Left lung (tissue), 10 donors: Measurements from ENCODE around the gene KIAA2012. TPM values are rescaled to one million over a fixed set of nuclear protein-coding genes. Genes with fewer than 3 reads are reported as not detected.

Experiments
- ATAC-seq: fragments of 200-7000 bp; cut with Tn5 transposase; one replicate; pipeline ENCODE4 v1.9.1; 2020; ENCODE audit warnings: moderate library complexity
- DNase-seq, 4 donors: peaks; one replicate each; pipeline ENCODE4 v3.0.0-alpha.2; 2013 to 2020
- H3K27ac ChIP-seq, 2 donors: fragments of 200-600 bp; sonication (generic) in 1 of 2; one replicate each; pipeline versions ENCODE4 v1.5.0 to v1.8.0; 2020 to 2021
- H3K27me3 ChIP-seq, 2 donors: fragments of 200-600 bp; sonication (generic) in 1 of 2; one replicate each; pipeline versions ENCODE4 v1.5.0 to v1.8.0; 2020 to 2021
- H3K36me3 ChIP-seq, 2 donors: fragments of 200-600 bp; sonication (generic) in 1 of 2; one replicate each; pipeline versions ENCODE4 v1.5.0 to v1.8.0; 2020 to 2021
- H3K4me1 ChIP-seq, 2 donors: fragments of 200-600 bp; one replicate each; pipeline ENCODE4 v1.8.0; 2021
- H3K4me3 ChIP-seq, 2 donors: fragments of 200-600 bp; sonication (generic) in 1 of 2; one replicate each; pipeline versions ENCODE4 v1.5.0 to v1.8.0; 2020 to 2021; ENCODE audit warnings: mild to moderate bottlenecking in 1 of 2
- H3K9me3 ChIP-seq, 2 donors: fragments of 200-600 bp; sonication (generic) in 1 of 2; one replicate each; pipeline versions ENCODE4 v1.5.0 to v1.8.0; 2020 to 2021
- intact Hi-C, 2 donors: fragments of 100-400 bp; cut with DNase I; formaldehyde crosslinking; loops; one replicate each; pipeline versions ENCODE4 v1.11.2 to v1.14.2; 2022
- polyA plus RNA-seq, 6 donors: library from polyadenylated mRNA; unstranded; fragments of 120-200 nt; gene quantifications; one replicate each; pipeline ENCODE4 v1.2.1, GENCODE V29; 2013; ENCODE audit not compliant: insufficient read length in 6 of 6
- total RNA-seq, 2 donors: library from RNA; stranded (reverse); fragmentation: NEBNext Ultra II Directional; extraction: Animal tissue kit (Norgen Biotek cat#: 25700); gene quantifications; one replicate each; pipeline ENCODE4 v1.2.1, GENCODE V29; 2021
- TF ChIP-seq, protein P1 (sequence below), 2 donors: fragments of 200-600 bp; sonication (generic) in 1 of 2; IDR thresholded peaks; one replicate each; pipeline versions ENCODE4 v1.5.0 to v1.8.0; 2021; ENCODE audit warnings: antibody characterized with exemption in 2 of 2
- donor health status: DM: no; HTN: yes; CAD: no.
- donor health status: DM: no; HTN: no; CAD: no.

The KIAA2012 gene
- total and polyA plus RNA-seq, 8 donors = 0.46 to 2.8 (median 1.5) TPM; not detected in 1

DNA sequence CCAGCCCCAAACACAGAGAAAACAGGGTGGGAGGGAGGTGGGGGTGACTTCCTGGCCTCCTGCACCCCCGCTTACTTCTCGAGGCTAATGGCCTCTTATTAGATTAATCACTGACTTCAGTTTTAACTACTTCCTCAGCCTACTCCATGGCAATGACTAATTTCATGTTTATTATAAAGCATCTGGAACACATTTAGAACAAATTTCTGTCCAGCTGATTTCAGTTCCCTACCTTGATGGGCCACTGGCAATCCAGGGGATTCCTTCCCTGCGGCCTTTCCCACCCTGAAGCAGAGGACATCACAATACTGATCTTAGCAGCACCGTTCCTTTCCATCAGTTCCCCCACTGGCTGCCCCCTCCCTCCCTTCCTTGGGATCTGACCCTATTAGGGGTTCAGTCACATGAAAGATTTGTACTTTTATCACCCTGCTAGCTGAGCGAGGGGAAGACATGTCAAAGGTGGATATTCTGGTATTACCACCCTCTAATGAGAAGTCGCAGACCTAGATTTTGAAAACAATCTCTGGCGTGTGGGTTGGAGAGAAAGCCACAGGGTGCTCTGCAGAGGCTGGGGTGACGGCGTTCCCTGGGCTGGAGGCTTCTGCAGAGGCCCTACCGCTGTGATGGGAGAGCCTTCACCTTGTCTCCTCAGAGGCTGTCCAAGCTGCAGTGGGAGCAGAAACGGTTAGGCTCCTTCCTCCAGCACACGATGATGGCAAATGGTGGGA lies 67.6 kb downstream of the KIAA2012 start:
- no peaks in the 10 kb centered on the region for H3K36me3 ChIP-seq
- H3K9me3 ChIP-seq = no peaks in the 10 kb centered on the region
- H3K27ac ChIP-seq = no peak overlapping the region
- DNase-seq (no peak), ATAC-seq (no peak)
- no peak overlapping the region for H3K4me3 ChIP-seq
- intact Hi-C loops = no loop called here
- H3K27me3 ChIP-seq = no peaks in the 10 kb centered on the region
- TF ChIP-seq, protein P1, sequence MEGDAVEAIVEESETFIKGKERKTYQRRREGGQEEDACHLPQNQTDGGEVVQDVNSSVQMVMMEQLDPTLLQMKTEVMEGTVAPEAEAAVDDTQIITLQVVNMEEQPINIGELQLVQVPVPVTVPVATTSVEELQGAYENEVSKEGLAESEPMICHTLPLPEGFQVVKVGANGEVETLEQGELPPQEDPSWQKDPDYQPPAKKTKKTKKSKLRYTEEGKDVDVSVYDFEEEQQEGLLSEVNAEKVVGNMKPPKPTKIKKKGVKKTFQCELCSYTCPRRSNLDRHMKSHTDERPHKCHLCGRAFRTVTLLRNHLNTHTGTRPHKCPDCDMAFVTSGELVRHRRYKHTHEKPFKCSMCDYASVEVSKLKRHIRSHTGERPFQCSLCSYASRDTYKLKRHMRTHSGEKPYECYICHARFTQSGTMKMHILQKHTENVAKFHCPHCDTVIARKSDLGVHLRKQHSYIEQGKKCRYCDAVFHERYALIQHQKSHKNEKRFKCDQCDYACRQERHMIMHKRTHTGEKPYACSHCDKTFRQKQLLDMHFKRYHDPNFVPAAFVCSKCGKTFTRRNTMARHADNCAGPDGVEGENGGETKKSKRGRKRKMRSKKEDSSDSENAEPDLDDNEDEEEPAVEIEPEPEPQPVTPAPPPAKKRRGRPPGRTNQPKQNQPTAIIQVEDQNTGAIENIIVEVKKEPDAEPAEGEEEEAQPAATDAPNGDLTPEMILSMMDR (IDR thresholded peaks at IDR 0.05) = no peak
- no peaks in the 10 kb centered on the region for H3K4me1 ChIP-seq

DNA sequence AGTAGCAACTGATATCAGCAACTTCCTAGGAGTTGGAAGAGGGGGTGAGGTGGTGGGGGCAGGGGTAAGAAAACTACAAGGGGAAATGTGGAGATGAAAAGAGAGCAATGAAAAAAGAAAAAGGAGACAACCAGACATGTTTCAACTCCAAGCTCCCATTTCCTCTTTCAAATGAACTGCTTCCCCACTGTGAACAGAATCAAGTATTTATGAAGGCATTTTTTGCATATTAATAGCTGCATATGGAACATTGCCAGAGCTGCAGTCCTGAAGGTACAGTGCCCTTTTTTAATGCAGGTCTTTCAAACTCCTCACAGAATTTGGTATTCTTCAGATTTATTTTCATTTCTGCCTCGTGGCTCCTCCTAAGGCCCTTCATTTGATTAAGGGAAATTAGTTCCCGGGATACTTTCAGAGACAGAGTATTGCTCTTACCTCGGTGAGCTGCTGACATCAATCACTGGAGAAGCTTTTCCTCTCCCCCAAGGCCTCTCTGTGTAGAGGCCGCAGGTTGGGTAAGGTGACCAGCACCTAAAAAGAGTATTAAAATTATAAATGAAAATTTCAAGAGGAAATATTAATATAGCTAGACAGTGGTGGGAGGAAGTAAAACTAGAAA lies 68.4 kb downstream of the KIAA2012 start:
- no peaks in the 10 kb centered on the region for H3K27me3 ChIP-seq
- ATAC-seq (no peak), DNase-seq (no peak)
- intact Hi-C loops = no loop called here
- TF ChIP-seq, protein P1 (IDR thresholded peaks at IDR 0.05) = no peak
- no peaks in the 10 kb centered on the region for H3K9me3 ChIP-seq
- no peak overlapping the region for H3K4me3 ChIP-seq
- no peak overlapping the region for H3K27ac ChIP-seq
- no peaks in the 10 kb centered on the region for H3K36me3 ChIP-seq
- no peaks in the 10 kb centered on the region for H3K4me1 ChIP-seq

DNA sequence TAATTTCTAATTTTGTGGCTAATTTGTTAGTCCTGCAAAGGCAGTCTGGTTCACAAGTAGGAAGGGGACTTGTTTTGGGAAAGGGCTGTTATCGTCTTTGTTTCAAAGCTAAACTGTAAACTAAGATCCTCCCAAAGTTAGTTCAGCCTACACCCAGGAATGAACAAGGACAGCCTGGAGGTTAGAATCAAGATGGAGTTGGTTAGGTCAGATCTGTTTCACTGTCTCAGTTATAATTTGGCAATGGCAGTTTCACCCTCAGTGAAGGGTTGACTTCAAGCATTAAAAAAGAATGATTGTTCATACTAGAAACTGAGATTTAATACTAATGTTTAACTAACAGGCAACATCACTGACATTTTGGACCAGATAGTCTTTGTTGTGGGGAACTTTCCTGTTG lies 69.5 kb downstream of the KIAA2012 start:
- no peak for ATAC-seq

DNA sequence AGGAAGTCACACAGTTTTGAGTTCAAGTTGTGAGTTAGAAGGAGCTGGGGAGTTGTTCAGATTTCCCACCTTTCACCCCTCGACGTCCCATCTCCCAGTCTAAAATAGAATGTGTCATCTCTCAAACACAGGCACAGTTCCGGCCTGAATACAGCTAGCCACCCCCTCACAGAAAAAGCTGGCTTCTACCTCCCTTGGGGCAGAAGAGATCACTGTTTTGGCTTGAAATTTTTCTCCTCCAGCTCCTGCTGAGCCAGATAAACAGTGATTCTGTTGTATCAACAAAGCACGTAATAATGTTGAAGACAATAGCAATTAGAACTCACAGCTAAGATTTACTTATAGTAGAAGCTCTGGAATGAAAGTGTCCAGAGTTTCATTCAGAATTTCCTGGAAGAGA lies 74.7 kb downstream of the KIAA2012 start:
- no peaks in the 10 kb centered on the region for H3K27me3 ChIP-seq
- no peak overlapping the region for H3K27ac ChIP-seq
- H3K9me3 ChIP-seq = no peaks in the 10 kb centered on the region
- ATAC-seq = no peak
- intact Hi-C loops = no loop called here
- no peaks in the 10 kb centered on the region for H3K4me1 ChIP-seq
- TF ChIP-seq, protein P1 (IDR thresholded peaks at IDR 0.05) = no peak
- DNase-seq = no peak
- H3K36me3 ChIP-seq = no peaks in the 10 kb centered on the region
- H3K4me3 ChIP-seq = no peak overlapping the region

More for the DNA sequence above, 69.5 kb downstream of the KIAA2012 start:
- no peak overlapping the region for H3K4me3 ChIP-seq
- no peak for DNase-seq
- no peaks in the 10 kb centered on the region for H3K9me3 ChIP-seq
- intact Hi-C loops = no loop called here
- TF ChIP-seq, protein P1 (IDR thresholded peaks at IDR 0.05) = no peak
- H3K36me3 ChIP-seq = no peaks in the 10 kb centered on the region
- no peaks in the 10 kb centered on the region for H3K27me3 ChIP-seq
- no peak overlapping the region for H3K27ac ChIP-seq
- H3K4me1 ChIP-seq = no peaks in the 10 kb centered on the region

DNA sequence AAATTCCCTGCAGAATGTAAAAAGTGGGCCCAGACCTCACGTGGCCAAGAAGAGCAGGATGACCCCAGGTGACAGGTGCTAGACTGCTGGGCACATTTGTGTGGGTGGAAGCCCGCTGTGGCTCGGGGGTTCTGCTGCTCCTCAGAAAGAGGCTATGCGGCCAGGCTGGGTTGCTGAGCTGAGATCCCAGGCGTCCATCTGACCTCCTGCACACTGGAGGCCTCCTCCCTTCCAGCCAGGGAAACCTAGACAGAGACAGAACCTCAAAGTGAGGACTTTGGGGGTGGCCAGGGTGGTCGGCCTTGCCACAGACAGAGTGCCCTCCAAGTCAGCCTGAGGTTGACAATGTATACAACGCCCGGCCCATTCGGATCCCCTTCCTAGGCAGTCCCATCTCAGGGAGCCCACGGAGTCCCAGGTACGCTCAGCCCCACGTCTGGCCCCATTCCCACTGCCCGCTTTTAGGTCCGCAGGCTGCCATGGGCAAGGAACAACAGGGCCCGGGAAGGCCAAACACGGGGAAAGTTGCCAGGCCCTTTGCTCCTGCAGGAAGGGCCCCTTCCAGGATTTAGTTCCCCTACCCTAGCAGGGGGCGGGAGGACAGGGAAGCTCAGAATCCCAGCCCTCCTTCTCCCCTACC lies 75.6 kb downstream of the KIAA2012 start:
- ATAC-seq (no peak), DNase-seq (peak in 1 of 4 donors; percentile 54)
- intact Hi-C loops = no loop called here
- Histone ChIP-seq H3K4me3 (no peak overlapping the region), H3K27ac (peak overlapping the region in 1 of 2 donors; percentile 65), H3K36me3 (no peaks in the 10 kb centered on the region), H3K4me1 (no peaks in the 10 kb centered on the region), H3K9me3 (no peaks in the 10 kb centered on the region), H3K27me3 (no peaks in the 10 kb centered on the region)
- TF ChIP-seq, protein P1 (IDR thresholded peaks at IDR 0.05) = no peak
